ENCODE results near the gene HS3ST4. TPM values are rescaled to one million over a fixed set of nuclear protein-coding genes. Genes with fewer than 3 reads are reported as not detected.

HS3ST4 gene
- total RNA-seq, 5 donors from 2014 or later (not counting 1 experiment from before 2014, with no cell fraction given) = not detected

DNA sequence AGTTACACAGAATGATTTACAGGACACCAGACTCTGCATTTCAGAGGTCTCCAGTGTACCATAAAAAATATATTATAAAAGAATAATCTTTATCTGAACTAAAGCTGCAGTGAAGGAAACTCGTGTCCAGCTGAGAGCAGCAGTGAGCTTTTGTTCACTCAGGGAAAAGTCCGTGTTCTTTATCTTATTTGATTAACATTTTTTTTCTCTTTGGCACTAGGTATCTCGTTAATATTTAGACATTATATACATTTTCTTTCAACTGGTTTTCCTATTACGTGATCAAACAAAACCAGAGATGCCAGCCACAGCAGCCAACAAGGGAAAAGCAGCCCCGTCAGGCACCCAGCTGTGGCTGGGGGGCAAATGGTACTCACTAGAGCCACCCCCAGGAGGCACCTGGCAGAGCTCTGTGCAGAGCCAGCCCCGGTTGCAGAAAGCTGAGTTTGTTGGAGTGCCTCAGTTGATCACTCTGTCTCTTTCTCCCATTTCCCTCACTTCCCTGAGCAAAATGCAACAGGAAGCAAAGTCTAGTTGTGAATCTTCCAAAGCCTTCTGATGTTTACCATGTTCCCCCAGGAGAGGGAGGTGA lies 1.1 kb upstream of the HS3ST4 start:
- Histone ChIP-seq H3K4me1 (ENCODE audit: control insufficient read depth in 1 of 2, extremely low read depth in 1 of 2, insufficient read depth in 2 of 2, low read length in 2 of 2) (no peaks in the 10 kb centered on the region), H3K27me3 (replicated peaks in 1 of 2; ENCODE audit: control insufficient read depth in 2 of 2, extremely low read depth in 1 of 2, insufficient read depth in 2 of 2, low read length in 1 of 2) (peaks cover 11 to 29% of the 10 kb centered on the region in 2 experiments), H3K4me3 (ENCODE audit: control insufficient read depth in 1 of 2, extremely low read depth in 1 of 2, low read length in 1 of 2) (no peak overlapping the region), H3K27ac (ENCODE audit: low read length) (no peak overlapping the region), H3K36me3 (ENCODE audit: control insufficient read depth in 2 of 2, extremely low read depth in 1 of 2, insufficient read depth in 1 of 2, low read length in 1 of 2) (no peaks in the 10 kb centered on the region), H3K9me3 (no peaks in the 10 kb centered on the region)
- ATAC-seq (replicated peaks in 1 of 4) (no peak), DNase-seq (no peak)
- CTCF ChIA-PET = no interaction called here
- Mint-ChIP-seq H3K27me3 (peaks cover 44 to 61% of the 10 kb centered on the region in 2 donors), H3K4me3 (peak overlapping the region in 1 of 3 donors; percentile 73), H3K36me3 (no peaks in the 10 kb centered on the region), H3K9me3 (peaks cover 0 to 1% (median 0%) of the 10 kb centered on the region in 3 donors), H3K4me1 (peaks cover 5 to 15% (median 14%) of the 10 kb centered on the region in 3 donors), H3K27ac (no peak overlapping the region)
- POLR2A ChIA-PET = no interaction called here
- 66% methylated on average over 2 of the region's 6 CpGs for WGBS (ENCODE audit: insufficient coverage)

DNA sequence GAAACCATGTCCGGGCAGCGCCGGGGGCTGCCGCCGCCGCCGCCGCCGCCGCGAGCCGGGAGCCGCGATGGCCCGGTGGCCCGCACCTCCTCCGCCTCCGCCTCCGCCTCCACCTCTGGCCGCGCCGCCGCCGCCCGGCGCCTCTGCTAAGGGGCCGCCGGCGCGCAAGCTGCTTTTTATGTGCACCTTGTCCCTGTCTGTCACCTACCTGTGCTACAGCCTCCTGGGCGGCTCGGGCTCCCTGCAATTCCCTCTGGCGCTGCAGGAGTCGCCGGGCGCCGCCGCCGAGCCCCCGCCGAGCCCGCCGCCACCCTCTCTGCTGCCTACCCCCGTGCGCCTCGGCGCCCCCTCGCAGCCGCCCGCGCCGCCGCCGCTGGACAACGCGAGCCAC lies 587 bp downstream of the HS3ST4 start:
- no peaks in the 10 kb centered on the region for H3K9me3 Mint-ChIP-seq
- no peaks in the 10 kb centered on the region for H3K9me3 ChIP-seq
- no peak overlapping the region for H3K4me3 ChIP-seq (ENCODE audit: control insufficient read depth in 1 of 2, extremely low read depth in 1 of 2, low read length in 1 of 2)
- H3K4me3 Mint-ChIP-seq = no peak overlapping the region
- peaks cover 11 to 32% of the 10 kb centered on the region in 2 experiments for H3K27me3 ChIP-seq (replicated peaks in 1 of 2; ENCODE audit: control insufficient read depth in 2 of 2, extremely low read depth in 1 of 2, insufficient read depth in 2 of 2, low read length in 1 of 2)
- no peak overlapping the region for H3K27ac Mint-ChIP-seq
- ChIA-PET CTCF (no interaction called here), POLR2A (no interaction called here)
- DNase-seq (no peak), ATAC-seq (replicated peaks in 1 of 4) (no peak)
- H3K36me3 ChIP-seq (ENCODE audit: control insufficient read depth in 2 of 2, extremely low read depth in 1 of 2, insufficient read depth in 1 of 2, low read length in 1 of 2) = no peaks in the 10 kb centered on the region
- H3K4me1 ChIP-seq (ENCODE audit: control insufficient read depth in 1 of 2, extremely low read depth in 1 of 2, insufficient read depth in 2 of 2, low read length in 2 of 2) = no peaks in the 10 kb centered on the region
- H3K36me3 Mint-ChIP-seq = no peaks in the 10 kb centered on the region
- H3K27me3 Mint-ChIP-seq = peaks cover 56 to 66% of the 10 kb centered on the region in 2 donors
- 3% methylated on average over 50 of the region's 56 CpGs for WGBS (ENCODE audit: insufficient coverage)
- no peak overlapping the region for H3K27ac ChIP-seq (ENCODE audit: low read length)
- H3K4me1 Mint-ChIP-seq = peaks cover 5 to 15% (median 14%) of the 10 kb centered on the region in 3 donors

DNA sequence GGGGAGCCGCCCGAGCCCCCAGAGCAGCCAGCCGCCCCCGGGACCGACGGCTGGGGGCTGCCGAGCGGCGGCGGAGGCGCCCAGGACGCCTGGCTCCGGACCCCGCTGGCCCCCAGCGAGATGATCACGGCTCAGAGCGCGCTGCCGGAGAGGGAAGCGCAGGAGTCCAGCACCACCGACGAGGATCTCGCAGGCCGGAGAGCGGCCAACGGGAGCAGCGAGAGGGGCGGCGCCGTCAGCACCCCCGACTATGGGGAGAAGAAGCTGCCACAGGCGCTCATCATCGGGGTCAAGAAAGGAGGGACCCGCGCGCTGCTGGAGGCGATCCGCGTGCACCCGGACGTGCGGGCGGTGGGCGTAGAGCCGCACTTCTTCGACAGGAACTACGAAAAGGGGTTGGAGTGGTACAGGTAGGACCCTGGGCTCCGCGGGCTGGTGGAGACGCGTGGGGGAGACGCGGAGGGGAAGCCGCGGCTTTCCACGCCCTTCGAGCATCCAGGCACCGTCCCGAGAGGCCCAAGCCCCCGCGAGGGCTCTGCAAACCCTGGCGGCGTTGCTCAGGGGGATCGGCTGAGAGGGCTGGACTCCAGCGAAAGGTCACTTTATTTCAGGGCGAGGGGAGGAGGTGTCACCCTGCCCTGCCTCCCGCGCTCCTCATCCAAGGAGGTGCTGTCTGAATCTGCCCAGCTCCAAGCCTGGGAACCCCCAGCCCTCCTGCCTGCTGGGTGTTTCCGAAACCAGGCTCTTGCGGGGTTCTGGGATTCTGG lies 1.2 kb downstream of the HS3ST4 start:
- 4% methylated on average over 64 of the region's 70 CpGs for whole genome bisulfite sequencing (ENCODE audit: insufficient coverage)
- H3K27ac Mint-ChIP-seq = no peak overlapping the region
- H3K9me3 Mint-ChIP-seq = no peaks in the 10 kb centered on the region
- ChIA-PET CTCF (no interaction called here), POLR2A (no interaction called here)
- no peaks in the 10 kb centered on the region for H3K9me3 ChIP-seq
- H3K27me3 Mint-ChIP-seq = peaks cover 61 to 71% of the 10 kb centered on the region in 2 donors
- H3K27ac ChIP-seq (ENCODE audit: low read length) = no peak overlapping the region
- no peaks in the 10 kb centered on the region for H3K36me3 Mint-ChIP-seq
- H3K36me3 ChIP-seq (ENCODE audit: control insufficient read depth in 2 of 2, extremely low read depth in 1 of 2, insufficient read depth in 1 of 2, low read length in 1 of 2) = no peaks in the 10 kb centered on the region
- no peak for ATAC-seq (replicated peaks in 1 of 4)
- no peak overlapping the region for H3K4me3 ChIP-seq (ENCODE audit: control insufficient read depth in 1 of 2, extremely low read depth in 1 of 2, low read length in 1 of 2)
- H3K4me3 Mint-ChIP-seq = peak overlapping the region in 1 of 3 donors; percentile 25
- H3K4me1 Mint-ChIP-seq = peaks cover 5 to 15% (median 14%) of the 10 kb centered on the region in 3 donors
- no peaks in the 10 kb centered on the region for H3K4me1 ChIP-seq (ENCODE audit: control insufficient read depth in 1 of 2, extremely low read depth in 1 of 2, insufficient read depth in 2 of 2, low read length in 2 of 2)
- no peak for DNase-seq
- H3K27me3 ChIP-seq (replicated peaks in 1 of 2; ENCODE audit: control insufficient read depth in 2 of 2, extremely low read depth in 1 of 2, insufficient read depth in 2 of 2, low read length in 1 of 2) = peaks cover 11 to 35% of the 10 kb centered on the region in 2 experiments

DNA sequence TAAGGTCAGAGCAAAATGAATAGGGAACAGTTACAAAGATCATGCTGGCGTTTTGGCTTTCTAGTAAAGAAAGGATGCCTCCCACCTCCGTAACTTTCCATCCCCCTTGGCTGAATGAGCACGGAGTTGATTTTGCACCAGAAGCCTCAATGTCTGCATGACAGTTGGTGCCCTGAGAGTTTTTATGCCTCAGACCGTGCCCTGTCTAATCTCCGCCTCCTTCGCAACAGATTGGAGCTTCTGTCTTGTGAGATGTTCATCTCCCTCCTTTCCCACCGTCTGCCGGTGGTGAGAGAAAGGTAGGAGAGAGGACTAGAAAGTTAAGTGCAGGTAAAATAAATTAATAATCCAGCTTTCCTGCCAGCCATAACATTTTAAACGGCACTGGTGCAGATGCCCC lies 1.9 kb downstream of the HS3ST4 start:
- Histone ChIP-seq H3K27me3 (replicated peaks in 1 of 2; ENCODE audit: control insufficient read depth in 2 of 2, extremely low read depth in 1 of 2, insufficient read depth in 2 of 2, low read length in 1 of 2) (peaks cover 11 to 38% of the 10 kb centered on the region in 2 experiments), H3K9me3 (no peaks in the 10 kb centered on the region), H3K4me1 (ENCODE audit: control insufficient read depth in 1 of 2, extremely low read depth in 1 of 2, insufficient read depth in 2 of 2, low read length in 2 of 2) (no peaks in the 10 kb centered on the region), H3K27ac (ENCODE audit: low read length) (no peak overlapping the region), H3K4me3 (ENCODE audit: control insufficient read depth in 1 of 2, extremely low read depth in 1 of 2, low read length in 1 of 2) (no peak overlapping the region), H3K36me3 (ENCODE audit: control insufficient read depth in 2 of 2, extremely low read depth in 1 of 2, insufficient read depth in 1 of 2, low read length in 1 of 2) (no peaks in the 10 kb centered on the region)
- 40% methylated on average over 1 of the region's 9 CpGs for WGBS (ENCODE audit: insufficient coverage)
- Mint-ChIP-seq H3K4me3 (peak overlapping the region in 1 of 3 donors; percentile 25), H3K9me3 (no peaks in the 10 kb centered on the region), H3K27ac (no peak overlapping the region), H3K27me3 (peaks cover 60 to 77% of the 10 kb centered on the region in 2 donors), H3K36me3 (no peaks in the 10 kb centered on the region), H3K4me1 (peaks cover 5 to 15% (median 14%) of the 10 kb centered on the region in 3 donors)
- CTCF ChIA-PET = no interaction called here
- DNase-seq = no peak
- POLR2A ChIA-PET = no interaction called here
- ATAC-seq (replicated peaks in 1 of 4) = no peak

DNA sequence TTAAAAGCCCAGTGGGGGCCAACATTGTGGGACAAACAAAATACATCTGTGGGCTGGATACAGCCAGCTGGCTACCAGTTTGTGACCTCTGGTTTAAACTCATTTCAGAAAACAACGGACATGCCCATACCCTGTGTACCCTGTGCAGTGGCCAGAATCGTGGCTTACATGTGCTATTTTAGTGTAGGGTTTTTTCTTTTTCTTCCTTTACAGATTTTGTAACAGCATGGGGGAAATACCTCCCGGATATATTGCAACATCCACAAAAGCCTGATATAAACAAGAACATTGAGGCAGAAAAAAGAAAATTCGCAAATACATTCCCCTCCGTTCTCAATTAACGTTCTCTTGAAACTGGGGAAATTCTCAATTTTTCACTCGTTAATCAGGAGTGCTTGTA lies 7.3 kb downstream of the HS3ST4 start:
- peaks cover 49 to 59% of the 10 kb centered on the region in 2 donors for H3K27me3 Mint-ChIP-seq
- ChIA-PET POLR2A (no interaction called here), CTCF (no interaction called here)
- Histone ChIP-seq H3K27ac (ENCODE audit: low read length) (no peak overlapping the region), H3K27me3 (replicated peaks in 1 of 2; ENCODE audit: control insufficient read depth in 2 of 2, extremely low read depth in 1 of 2, insufficient read depth in 2 of 2, low read length in 1 of 2) (peaks cover 3 to 12% of the 10 kb centered on the region in 2 experiments), H3K36me3 (ENCODE audit: control insufficient read depth in 2 of 2, extremely low read depth in 1 of 2, insufficient read depth in 1 of 2, low read length in 1 of 2) (no peaks in the 10 kb centered on the region), H3K4me3 (ENCODE audit: control insufficient read depth in 1 of 2, extremely low read depth in 1 of 2, low read length in 1 of 2) (no peak overlapping the region), H3K9me3 (no peaks in the 10 kb centered on the region), H3K4me1 (ENCODE audit: control insufficient read depth in 1 of 2, extremely low read depth in 1 of 2, insufficient read depth in 2 of 2, low read length in 2 of 2) (no peaks in the 10 kb centered on the region)
- H3K36me3 Mint-ChIP-seq = no peaks in the 10 kb centered on the region
- no peak overlapping the region for H3K4me3 Mint-ChIP-seq
- H3K27ac Mint-ChIP-seq = no peak overlapping the region
- DNase-seq (no peak), ATAC-seq (replicated peaks in 1 of 4) (no peak)
- H3K9me3 Mint-ChIP-seq = peaks cover 0 to 4% (median 0%) of the 10 kb centered on the region in 3 donors
- no CpG with 5 or more reads among the region's 7 CpGs for WGBS (ENCODE audit: insufficient coverage)
- H3K4me1 Mint-ChIP-seq = no peaks in the 10 kb centered on the region

DNA sequence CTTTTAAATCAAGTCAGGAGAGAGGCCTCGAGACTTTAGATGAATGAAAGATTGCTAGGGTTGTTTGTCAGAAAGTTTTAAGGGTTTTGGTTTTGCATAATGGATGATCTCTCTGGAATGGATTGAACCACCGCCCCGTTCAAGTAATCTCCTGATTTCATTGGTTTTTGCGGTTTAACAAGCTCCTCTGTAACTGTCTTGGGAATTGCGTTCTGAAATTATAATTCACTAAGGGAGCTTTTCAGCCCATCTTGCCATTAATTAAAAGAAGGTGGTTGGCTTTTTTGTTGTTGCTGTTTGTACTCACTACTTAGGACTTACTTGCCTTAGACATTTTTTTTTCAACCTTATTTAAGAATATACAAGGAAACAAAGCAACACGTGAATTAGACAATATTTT lies 8.8 kb downstream of the HS3ST4 start:
- no peak for DNase-seq
- ATAC-seq (replicated peaks in 1 of 4) = no peak
- Histone ChIP-seq H3K36me3 (ENCODE audit: control insufficient read depth in 2 of 2, extremely low read depth in 1 of 2, insufficient read depth in 1 of 2, low read length in 1 of 2) (no peaks in the 10 kb centered on the region), H3K9me3 (no peaks in the 10 kb centered on the region), H3K27me3 (replicated peaks in 1 of 2; ENCODE audit: control insufficient read depth in 2 of 2, extremely low read depth in 1 of 2, insufficient read depth in 2 of 2, low read length in 1 of 2) (peaks cover 0 to 9% of the 10 kb centered on the region in 2 experiments), H3K4me1 (ENCODE audit: control insufficient read depth in 1 of 2, extremely low read depth in 1 of 2, insufficient read depth in 2 of 2, low read length in 2 of 2) (no peaks in the 10 kb centered on the region), H3K27ac (ENCODE audit: low read length) (no peak overlapping the region), H3K4me3 (ENCODE audit: control insufficient read depth in 1 of 2, extremely low read depth in 1 of 2, low read length in 1 of 2) (no peak overlapping the region)
- POLR2A ChIA-PET = no interaction called here
- no peaks in the 10 kb centered on the region for H3K4me1 Mint-ChIP-seq
- H3K27ac Mint-ChIP-seq = no peak overlapping the region
- CTCF ChIA-PET = interaction anchor here in 1 of 2 donors (1.0 kb wide), 1 partner anchor 424 kb away, joined by 5 read pairs; no protein-coding TSS in a partner anchor
- no peak overlapping the region for H3K4me3 Mint-ChIP-seq
- peaks cover 0 to 4% (median 0%) of the 10 kb centered on the region in 3 donors for H3K9me3 Mint-ChIP-seq
- no CpG with 5 or more reads among the region's 6 CpGs for WGBS (ENCODE audit: insufficient coverage)
- H3K27me3 Mint-ChIP-seq = peaks cover 34 to 49% of the 10 kb centered on the region in 2 donors
- H3K36me3 Mint-ChIP-seq = no peaks in the 10 kb centered on the region
